SH-SY5Y (cell line): ENCODE measurements around the gene VPREB1.

Experiments used
- GATA2 ChIP-seq: IDR thresholded peaks from 2 replicates; pipeline ENCODE4 v1.6.1; 2011; ENCODE audit warnings: mild to moderate bottlenecking, low read depth, low read length
- GATA3 ChIP-seq: IDR thresholded peaks from 2 replicates; pipeline ENCODE4 v1.6.1; 2011; ENCODE audit warnings: low read depth, mild to moderate bottlenecking, low read length, moderate library complexity

DNA sequence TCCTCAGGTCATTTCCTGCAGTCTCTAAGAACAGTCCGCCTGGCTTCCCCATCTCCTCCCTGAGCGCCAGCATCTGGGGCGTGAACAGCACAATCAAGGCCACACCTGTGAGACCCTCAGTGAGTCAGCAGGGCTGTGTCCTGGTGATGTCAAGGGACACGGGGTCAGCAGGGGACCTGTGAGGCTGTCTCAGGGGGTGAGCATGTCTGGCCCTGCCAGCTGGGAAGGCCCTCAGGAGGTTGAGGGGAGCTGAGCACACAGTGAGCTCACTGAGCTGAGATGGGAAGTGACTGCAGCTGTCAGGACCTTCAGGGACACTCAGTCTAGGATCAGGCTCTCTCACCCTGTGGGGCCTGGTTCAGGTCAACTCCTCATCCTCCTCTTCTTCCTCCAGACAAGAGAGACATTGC lies 46.6 kb upstream of the VPREB1 start:
- TF ChIP-seq GATA3, result no peak
- TF ChIP-seq GATA2, result no peak
